GM18873 (cell line): ENCODE results near the gene TEAD1.

ENCODE experiments used
- ATAC-seq: cut with Tn5 transposase; IDR thresholded peaks from one replicate; pipeline ENCODE4 v1.9.1; 2021; ENCODE audit warnings: mild to moderate bottlenecking, moderate library complexity, moderate number of reproducible peaks; ENCODE audit not compliant: unreplicated experiment, low FRiP score

The TEAD1 gene

GRCh38 chr11:12784445-12784844, 110.2 kb downstream of the TEAD1 start:
- no peak for ATAC-seq

GRCh38 chr11:12784987-12785386, 110.8 kb downstream of the TEAD1 start:
- ATAC-seq = no peak

- ATAC-seq = no peak
Observed at GRCh38 chr11:12785901-12786300, 111.7 kb downstream of the TEAD1 start.

DNA sequence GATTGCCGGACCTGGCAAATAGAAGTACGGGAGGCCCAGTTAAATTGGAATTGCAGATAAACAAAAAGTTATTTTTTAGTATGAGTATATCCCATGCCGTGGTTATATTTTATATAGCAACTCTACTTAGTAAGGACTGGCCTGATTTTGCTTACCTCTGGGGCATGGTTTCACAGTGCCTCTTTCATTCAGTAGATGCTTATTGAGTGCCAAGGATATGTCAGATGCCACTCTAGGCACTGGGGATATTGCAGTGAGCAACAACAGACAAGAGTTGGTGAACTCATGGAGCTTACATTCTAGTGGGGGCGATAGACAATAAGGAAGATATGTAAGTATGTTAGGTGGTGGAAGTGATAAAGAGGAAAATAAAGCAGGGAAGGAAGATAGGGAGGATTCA, 112.2 kb downstream of the TEAD1 start:
- no peak for ATAC-seq

DNA sequence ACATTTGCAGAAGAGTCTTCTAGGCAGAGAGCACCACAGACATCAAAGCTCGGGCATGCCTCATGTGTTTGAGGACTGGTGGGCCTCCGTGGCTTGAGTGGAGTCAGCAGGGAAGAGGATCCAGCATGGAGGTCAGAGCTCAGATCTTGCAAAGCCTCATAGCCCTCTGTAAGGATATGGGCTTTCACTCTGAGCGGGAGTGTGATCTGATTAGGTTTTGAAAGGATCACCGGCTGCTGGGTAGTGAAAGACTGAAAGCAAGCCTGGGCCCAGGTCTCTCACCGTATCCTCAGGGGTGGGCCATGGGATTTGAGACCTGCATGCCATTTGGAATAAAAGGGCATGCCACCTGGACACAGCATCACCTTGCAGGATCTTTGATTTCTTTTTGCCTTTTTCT, 112.7 kb downstream of the TEAD1 start:
- ATAC-seq = no peak

- no peak for ATAC-seq
Observed at GRCh38 chr11:12787847-12788246, 113.6 kb downstream of the TEAD1 start.

DNA sequence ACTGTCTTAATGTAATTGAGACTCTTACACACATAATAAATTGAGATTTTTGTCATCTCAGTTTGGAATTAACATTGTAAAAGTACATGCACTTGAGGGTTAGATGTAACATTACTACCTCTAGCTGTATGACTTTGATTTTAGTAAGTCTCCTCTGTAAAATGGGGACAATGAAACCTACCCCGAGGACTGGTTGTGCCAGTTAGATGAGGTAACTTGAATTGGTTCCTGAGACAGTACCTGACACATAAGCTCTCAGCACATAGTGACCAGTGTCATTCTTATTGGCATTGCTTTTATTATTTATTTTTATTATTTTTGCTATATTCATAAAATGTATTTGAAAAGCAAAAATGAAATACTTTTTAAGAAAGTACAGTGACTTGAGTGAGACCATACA, 114.8 kb downstream of the TEAD1 start:
- no peak for ATAC-seq

DNA sequence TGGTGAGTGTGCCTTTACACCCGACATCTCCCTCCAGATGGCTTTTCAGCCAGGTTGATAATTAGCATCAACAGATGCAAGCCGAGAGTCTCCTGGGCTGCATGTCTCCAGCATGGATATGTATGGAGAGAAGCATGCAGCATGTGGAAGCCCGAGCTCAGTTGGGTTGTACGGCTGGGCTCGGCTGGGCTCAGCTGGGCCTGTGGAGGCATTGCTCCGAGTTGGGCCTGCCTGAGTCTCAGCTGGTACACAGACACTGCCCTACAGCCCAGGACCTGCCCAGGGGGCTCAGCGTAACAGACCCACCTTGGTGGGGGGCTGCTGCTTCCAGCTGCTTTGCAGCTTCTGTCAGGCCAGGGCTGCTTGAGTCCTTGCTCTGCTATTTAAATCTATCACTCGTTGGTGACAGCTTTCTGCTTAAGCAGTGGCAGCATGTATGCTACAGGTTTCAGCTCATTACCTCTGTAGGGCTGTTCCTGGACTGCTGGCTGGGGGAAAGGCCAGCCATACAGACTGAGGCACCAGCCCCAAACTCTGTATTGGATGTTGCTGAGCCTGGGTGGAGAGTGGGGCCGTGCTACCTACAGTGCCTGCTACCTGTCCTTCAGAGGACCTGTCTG, 115.5 kb downstream of the TEAD1 start:
- ATAC-seq = no peak

GRCh38 chr11:12790861-12791616, 116.8 kb downstream of the TEAD1 start:
- no peak for ATAC-seq

DNA sequence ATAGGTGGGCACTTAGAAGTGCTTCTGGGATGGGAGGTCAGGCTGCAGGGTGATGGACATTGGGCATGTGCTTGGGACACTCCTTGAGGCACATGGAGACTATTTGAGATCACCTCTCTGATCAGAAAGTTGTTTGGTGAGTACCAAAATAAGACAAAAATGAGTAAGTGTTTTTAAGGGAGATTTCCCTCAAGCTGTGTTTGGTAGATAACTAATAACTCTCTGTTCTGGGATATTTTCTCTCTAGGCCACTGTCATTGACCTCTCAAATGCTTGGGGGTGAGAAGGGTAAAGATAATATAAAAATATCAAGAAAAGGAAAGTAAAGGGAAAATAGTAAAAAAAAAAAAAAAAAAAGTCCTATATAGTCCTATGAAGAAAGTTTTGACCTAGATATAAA, 117.8 kb downstream of the TEAD1 start:
- no peak for ATAC-seq

DNA sequence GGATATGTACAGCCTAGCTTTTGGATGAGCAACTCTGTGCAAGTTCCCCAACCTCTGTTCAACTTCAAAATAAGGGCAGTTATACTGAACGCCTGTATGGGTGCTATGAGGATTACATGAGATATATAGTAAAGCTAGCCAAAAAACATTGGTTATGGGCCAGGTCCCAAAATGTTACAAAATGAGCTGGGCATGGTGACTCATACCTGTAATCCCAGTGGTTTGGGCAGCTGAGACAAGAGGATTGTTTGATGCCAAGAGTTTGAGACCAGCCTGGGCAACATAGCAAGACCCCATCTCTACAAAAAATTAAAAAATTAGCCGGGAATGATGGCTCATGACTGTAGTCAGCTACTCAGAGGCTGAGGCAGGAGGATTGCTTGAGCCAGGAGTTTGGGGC, 118.4 kb downstream of the TEAD1 start:
- ATAC-seq = no peak

DNA sequence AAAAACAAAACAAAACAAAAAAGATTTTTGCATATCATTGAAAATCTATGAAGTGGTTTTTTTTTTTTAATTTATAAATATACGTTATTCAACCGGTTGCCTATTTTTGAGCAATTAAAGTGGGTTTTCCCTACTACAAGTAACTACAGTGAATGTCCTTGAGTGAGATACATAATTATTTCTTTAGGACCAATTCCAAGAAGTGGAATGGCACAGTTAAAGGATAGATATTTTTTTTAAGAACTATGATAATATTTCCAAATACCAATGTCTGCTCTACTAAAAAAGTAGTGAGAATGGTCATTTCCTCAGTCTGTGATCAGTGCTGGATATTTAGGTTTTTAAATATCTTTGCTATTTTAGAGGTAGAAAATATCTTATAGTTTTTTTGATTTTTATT, 118.8 kb downstream of the TEAD1 start:
- no peak for ATAC-seq

DNA sequence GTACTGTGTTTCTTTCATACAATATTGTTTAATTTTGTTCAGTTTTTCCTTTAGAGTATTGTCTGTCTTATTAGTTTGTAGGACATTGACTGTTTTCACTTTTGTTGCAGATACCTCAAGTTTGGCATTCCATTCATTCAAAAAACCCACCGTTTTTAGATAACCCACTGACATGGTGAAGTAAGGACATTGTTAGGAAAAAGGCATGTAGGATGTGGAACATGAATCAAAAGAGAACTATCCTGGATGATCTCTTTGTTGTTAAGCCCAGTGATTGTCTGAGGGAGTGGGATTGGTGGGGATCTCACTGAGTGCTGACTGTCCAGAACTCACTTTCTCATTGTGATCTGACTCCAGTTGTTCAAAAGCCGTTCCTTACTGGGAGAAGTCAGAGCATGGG, 119.3 kb downstream of the TEAD1 start:
- no peak for ATAC-seq

GRCh38 chr11:12794576-12795230, 120.5 kb downstream of the TEAD1 start:
- no peak for ATAC-seq

DNA sequence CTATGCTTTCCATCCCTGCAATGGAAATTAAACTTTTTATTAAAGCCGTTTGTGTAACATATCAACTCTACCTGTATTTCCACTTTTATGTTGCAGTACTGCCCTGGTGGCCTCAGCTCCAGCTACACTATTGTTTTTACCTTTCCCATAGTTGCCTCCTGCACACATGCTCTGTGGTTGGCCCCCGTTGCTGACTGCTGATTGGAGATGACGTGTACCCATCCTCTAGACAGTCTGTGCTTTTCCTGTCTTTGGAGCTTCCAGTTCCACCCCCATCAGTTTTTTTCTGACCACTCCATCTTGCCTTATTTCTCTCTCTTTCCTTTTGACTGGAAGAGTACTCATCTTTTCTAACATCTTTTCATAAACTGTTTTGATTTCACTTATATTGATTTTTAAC, 123.8 kb downstream of the TEAD1 start:
- no peak for ATAC-seq

DNA sequence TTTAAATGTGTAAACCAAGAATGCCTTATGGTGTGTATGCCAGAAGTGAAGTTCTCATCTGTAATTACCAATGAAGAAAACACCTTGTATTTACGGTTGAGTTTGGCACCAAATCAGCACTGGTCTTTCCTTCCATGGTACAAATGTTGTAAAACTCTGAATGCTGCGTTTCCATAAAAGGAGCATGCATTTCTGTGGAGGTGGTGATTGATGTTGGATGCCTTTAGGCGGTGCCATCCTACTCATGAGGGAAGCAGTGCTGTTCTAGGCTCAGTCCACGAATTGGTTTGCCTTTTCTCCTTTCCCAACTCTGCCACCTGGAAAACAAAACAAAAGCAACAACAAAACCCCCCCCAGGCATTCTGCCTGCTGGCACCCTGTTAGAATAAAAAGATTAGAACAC, 124.4 kb downstream of the TEAD1 start:
- ATAC-seq = no peak

DNA sequence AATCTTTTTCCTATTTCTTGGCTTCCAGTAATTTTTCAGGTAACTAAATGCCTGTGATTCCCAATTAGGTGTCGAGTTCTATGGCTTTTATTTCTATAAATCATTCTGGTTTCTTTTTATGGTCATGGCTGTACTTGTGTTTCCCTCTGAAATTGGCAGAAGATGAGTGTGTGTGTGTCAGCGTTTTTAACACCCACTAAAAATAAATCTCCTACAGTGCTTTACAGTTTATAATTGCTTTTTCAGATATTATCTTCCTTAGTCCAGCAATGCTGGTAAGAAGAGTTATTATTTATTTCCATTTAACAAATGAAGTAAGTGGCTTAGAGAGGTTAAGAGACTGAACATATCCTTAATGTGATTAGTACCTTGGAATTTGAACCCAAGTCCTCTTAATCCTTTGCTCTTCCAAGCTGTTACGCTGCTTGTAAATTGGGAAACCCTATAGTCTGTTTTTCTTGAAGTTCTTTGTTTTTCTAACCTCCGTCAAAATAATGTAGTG, 125.2 kb downstream of the TEAD1 start:
- no peak for ATAC-seq

- ATAC-seq = no peak
Observed at GRCh38 chr11:12800032-12800671, 125.9 kb downstream of the TEAD1 start.

- ATAC-seq = no peak
Observed at GRCh38 chr11:12800871-12801270, 126.7 kb downstream of the TEAD1 start.

GRCh38 chr11:12801976-12802375, 127.8 kb downstream of the TEAD1 start:
- no peak for ATAC-seq

DNA sequence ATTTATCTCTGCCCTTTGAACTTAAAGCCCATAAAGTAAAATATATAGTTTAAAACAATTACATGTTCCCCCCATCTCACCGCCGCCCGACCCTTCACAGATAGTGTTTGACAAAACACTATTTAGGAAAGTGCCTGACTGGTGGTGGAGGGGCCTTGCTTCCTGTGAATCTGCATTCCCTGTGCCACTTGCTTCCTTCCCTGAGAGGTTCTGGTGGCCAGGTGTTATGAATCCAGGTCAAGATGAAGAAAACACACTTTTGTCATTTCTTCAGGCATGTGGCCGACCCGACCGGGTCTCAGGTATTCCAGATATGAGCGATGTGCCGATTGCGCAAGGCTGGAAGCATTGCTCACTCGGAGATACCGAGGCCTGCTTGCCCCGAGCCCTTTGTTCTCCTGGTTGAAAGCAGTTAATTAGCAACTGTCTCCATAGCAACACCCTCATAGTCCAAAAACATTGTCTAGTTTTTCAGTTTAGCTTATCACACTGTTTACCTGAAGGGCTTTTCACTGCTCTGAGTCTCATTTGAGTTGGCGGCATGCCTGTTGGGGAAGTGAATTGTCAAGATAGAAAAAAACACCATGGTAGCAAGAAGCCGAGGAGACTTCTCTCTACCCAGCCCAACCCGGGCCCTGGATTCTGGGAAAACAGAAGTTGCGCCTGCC, 128.3 kb downstream of the TEAD1 start:
- no peak for ATAC-seq
